ENCODE measurements around the gene SLC26A5.

GRCh38 chr7:103391976-103392375, 54.0 kb downstream of the SLC26A5 start:
- no peak for TF ChIP-seq POLR2A (IDR thresholded peaks at IDR 0.05; ENCODE audit: low read depth, low read length)
- TF ChIP-seq, protein P1, sequence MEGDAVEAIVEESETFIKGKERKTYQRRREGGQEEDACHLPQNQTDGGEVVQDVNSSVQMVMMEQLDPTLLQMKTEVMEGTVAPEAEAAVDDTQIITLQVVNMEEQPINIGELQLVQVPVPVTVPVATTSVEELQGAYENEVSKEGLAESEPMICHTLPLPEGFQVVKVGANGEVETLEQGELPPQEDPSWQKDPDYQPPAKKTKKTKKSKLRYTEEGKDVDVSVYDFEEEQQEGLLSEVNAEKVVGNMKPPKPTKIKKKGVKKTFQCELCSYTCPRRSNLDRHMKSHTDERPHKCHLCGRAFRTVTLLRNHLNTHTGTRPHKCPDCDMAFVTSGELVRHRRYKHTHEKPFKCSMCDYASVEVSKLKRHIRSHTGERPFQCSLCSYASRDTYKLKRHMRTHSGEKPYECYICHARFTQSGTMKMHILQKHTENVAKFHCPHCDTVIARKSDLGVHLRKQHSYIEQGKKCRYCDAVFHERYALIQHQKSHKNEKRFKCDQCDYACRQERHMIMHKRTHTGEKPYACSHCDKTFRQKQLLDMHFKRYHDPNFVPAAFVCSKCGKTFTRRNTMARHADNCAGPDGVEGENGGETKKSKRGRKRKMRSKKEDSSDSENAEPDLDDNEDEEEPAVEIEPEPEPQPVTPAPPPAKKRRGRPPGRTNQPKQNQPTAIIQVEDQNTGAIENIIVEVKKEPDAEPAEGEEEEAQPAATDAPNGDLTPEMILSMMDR (IDR thresholded peaks at IDR 0.05; ENCODE audit: extremely low read depth in 1 of 2, insufficient read depth in 1 of 2, low read depth in 1 of 2, low read length in 2 of 2), result no peak
- TF ChIP-seq, protein P2, sequence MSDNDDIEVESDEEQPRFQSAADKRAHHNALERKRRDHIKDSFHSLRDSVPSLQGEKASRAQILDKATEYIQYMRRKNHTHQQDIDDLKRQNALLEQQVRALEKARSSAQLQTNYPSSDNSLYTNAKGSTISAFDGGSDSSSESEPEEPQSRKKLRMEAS (IDR thresholded peaks at IDR 0.05; ENCODE audit: insufficient read depth, insufficient read length), result no peak
